ENCODE data around the gene LCE6A.

Gene LCE6A, protein sequence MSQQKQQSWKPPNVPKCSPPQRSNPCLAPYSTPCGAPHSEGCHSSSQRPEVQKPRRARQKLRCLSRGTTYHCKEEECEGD

GRCh38 chr1:152842556-152842955 lies at the start of gene LCE6A:
LCE6A (plus strand) TSS chr1:152842856; CDS start chr1:152843521, 665 bp downstream.
- no CpG with 5 or more reads among the region's 3 CpGs for WGBS (ENCODE audit: insufficient coverage, insufficient read length)
- no peaks in the 10 kb centered on the region for H3K4me1 ChIP-seq (ENCODE audit: control insufficient read depth, insufficient read depth, low read length)
- no peaks in the 10 kb centered on the region for H3K36me3 ChIP-seq (ENCODE audit: control insufficient read depth, insufficient read depth, low read length)
- no peak within 1 kb of the TSS for H3K4me3 ChIP-seq (ENCODE audit: low read length)
- no peak within 1 kb of the TSS for H3K27ac ChIP-seq (ENCODE audit: low read length)
- DNase-seq (ENCODE audit: low read depth, low spot score), result no peak
- H3K9me3 ChIP-seq (ENCODE audit: control insufficient read depth, insufficient read depth, low read length), result peaks cover 9% of the 10 kb centered on the region
- H3K27me3 ChIP-seq (ENCODE audit: control insufficient read depth, insufficient read depth, low read length), result no peaks in the 10 kb centered on the region

GRCh38 chr1:152795686-152796085 lies 47.0 kb upstream of the LCE6A start:
- Histone ChIP-seq H3K4me1 (ENCODE audit: control insufficient read depth, insufficient read depth, low read length) (no peaks in the 10 kb centered on the region), H3K27me3 (ENCODE audit: control insufficient read depth, insufficient read depth, low read length) (no peaks in the 10 kb centered on the region), H3K27ac (ENCODE audit: low read length) (no peak overlapping the region), H3K9me3 (ENCODE audit: control insufficient read depth, insufficient read depth, low read length) (peaks cover 5% of the 10 kb centered on the region), H3K36me3 (ENCODE audit: control insufficient read depth, insufficient read depth, low read length) (no peaks in the 10 kb centered on the region), H3K4me3 (ENCODE audit: low read length) (no peak overlapping the region)
- no peak for DNase-seq (ENCODE audit: low read depth, low spot score)
- no CpG with 5 or more reads among the region's 4 CpGs for WGBS (ENCODE audit: insufficient coverage, insufficient read length)

DNA sequence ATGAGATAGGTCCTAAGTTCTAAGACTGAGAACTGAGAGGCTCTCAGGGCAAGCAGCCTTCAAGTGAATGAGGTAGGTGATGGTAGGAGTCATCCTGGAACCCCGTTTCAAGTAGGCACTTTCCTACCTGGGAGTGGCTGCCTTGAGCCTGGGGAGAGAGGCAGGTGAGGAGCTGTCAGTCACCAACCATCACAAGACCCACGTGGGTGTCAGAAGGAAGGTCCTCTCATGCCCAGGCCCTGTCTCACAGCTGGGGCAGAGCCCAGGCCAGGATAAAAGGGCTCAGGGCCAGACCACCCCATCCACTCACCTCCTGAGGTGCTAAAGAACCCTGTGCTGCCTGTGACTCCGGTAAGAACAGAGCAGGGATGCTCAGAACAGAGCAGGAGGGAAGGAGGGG lies 46.2 kb upstream of the LCE6A start, which contains the start of gene LCE1D:
Gene LCE1D, plus strand, starts transcription at position 301 of the 400 bp plus-strand sequence. CDS start 1,074 bp downstream, outside the sequence.
- peaks cover 7% of the 10 kb centered on the region for H3K9me3 ChIP-seq (ENCODE audit: control insufficient read depth, insufficient read depth, low read length)
- H3K4me3 ChIP-seq (ENCODE audit: low read length), result no peak within 1 kb of the TSS
- no CpG with 5 or more reads among the region's 3 CpGs for WGBS (ENCODE audit: insufficient coverage, insufficient read length)
- H3K27ac ChIP-seq (ENCODE audit: low read length), result no peak within 1 kb of the TSS
- no peaks in the 10 kb centered on the region for H3K27me3 ChIP-seq (ENCODE audit: control insufficient read depth, insufficient read depth, low read length)
- no peaks in the 10 kb centered on the region for H3K36me3 ChIP-seq (ENCODE audit: control insufficient read depth, insufficient read depth, low read length)
- DNase-seq (ENCODE audit: low read depth, low spot score), result no peak
- no peaks in the 10 kb centered on the region for H3K4me1 ChIP-seq (ENCODE audit: control insufficient read depth, insufficient read depth, low read length)

DNA sequence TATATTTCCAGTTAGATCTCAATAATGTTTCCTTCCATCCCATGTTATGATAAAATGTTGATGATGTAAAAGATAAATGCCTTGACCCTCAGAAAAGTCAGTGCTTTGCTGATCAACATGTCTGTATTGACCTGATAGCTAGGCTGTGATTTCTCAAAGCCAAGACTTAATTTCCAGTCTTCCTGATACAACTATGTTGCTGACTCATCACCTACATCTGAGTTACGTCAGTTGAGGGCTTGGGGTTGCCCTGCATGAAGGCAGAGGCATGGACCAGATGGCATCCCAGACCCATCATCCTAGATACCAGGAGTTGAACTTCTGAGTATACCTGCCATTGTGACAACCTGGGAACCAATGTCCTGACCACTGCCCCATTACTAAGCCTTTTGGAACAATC lies 41.3 kb upstream of the LCE6A start:
- no peaks in the 10 kb centered on the region for H3K27me3 ChIP-seq (ENCODE audit: control insufficient read depth, insufficient read depth, low read length)
- H3K4me3 ChIP-seq (ENCODE audit: low read length), result no peak overlapping the region
- H3K4me1 ChIP-seq (ENCODE audit: control insufficient read depth, insufficient read depth, low read length), result no peaks in the 10 kb centered on the region
- H3K36me3 ChIP-seq (ENCODE audit: control insufficient read depth, insufficient read depth, low read length), result no peaks in the 10 kb centered on the region
- no peak for DNase-seq (ENCODE audit: low read depth, low spot score)
- no CpG with 5 or more reads among the region's 1 CpG for WGBS (ENCODE audit: insufficient coverage, insufficient read length)
- no peak overlapping the region for H3K27ac ChIP-seq (ENCODE audit: low read length)
- H3K9me3 ChIP-seq (ENCODE audit: control insufficient read depth, insufficient read depth, low read length), result peaks cover 10% of the 10 kb centered on the region

GRCh38 chr1:152806576-152806975 lies 36.1 kb upstream of the LCE6A start, which contains the start of gene LCE1C:
LCE1C (minus strand) TSS chr1:152806651; CDS start chr1:152805478, 1,173 bp downstream.
- Histone ChIP-seq H3K27me3 (ENCODE audit: control insufficient read depth, insufficient read depth, low read length) (no peaks in the 10 kb centered on the region), H3K27ac (ENCODE audit: low read length) (no peak within 1 kb of the TSS), H3K4me3 (ENCODE audit: low read length) (no peak within 1 kb of the TSS), H3K4me1 (ENCODE audit: control insufficient read depth, insufficient read depth, low read length) (no peaks in the 10 kb centered on the region), H3K36me3 (ENCODE audit: control insufficient read depth, insufficient read depth, low read length) (no peaks in the 10 kb centered on the region), H3K9me3 (ENCODE audit: control insufficient read depth, insufficient read depth, low read length) (peaks cover 6% of the 10 kb centered on the region)
- DNase-seq (ENCODE audit: low read depth, low spot score), result no peak
- no CpG with 5 or more reads among the region's 3 CpGs for WGBS (ENCODE audit: insufficient coverage, insufficient read length)

GRCh38 chr1:152811050-152811449 lies 31.6 kb upstream of the LCE6A start:
- no peaks in the 10 kb centered on the region for H3K4me1 ChIP-seq (ENCODE audit: control insufficient read depth, insufficient read depth, low read length)
- WGBS (ENCODE audit: insufficient coverage, insufficient read length), result no CpG with 5 or more reads among the region's 2 CpGs
- H3K4me3 ChIP-seq (ENCODE audit: low read length), result no peak overlapping the region
- DNase-seq (ENCODE audit: low read depth, low spot score), result no peak
- no peaks in the 10 kb centered on the region for H3K36me3 ChIP-seq (ENCODE audit: control insufficient read depth, insufficient read depth, low read length)
- no peaks in the 10 kb centered on the region for H3K27me3 ChIP-seq (ENCODE audit: control insufficient read depth, insufficient read depth, low read length)
- peaks cover 5% of the 10 kb centered on the region for H3K9me3 ChIP-seq (ENCODE audit: control insufficient read depth, insufficient read depth, low read length)
- no peak overlapping the region for H3K27ac ChIP-seq (ENCODE audit: low read length)

- no peaks in the 10 kb centered on the region for H3K36me3 ChIP-seq (ENCODE audit: control insufficient read depth, insufficient read depth, low read length)
- no peak for DNase-seq (ENCODE audit: low read depth, low spot score)
- H3K4me1 ChIP-seq (ENCODE audit: control insufficient read depth, insufficient read depth, low read length), result no peaks in the 10 kb centered on the region
- no peak within 1 kb of the TSS for H3K4me3 ChIP-seq (ENCODE audit: low read length)
- peaks cover 5% of the 10 kb centered on the region for H3K9me3 ChIP-seq (ENCODE audit: control insufficient read depth, insufficient read depth, low read length)
- H3K27me3 ChIP-seq (ENCODE audit: control insufficient read depth, insufficient read depth, low read length), result no peaks in the 10 kb centered on the region
- no CpG with 5 or more reads among the region's 2 CpGs for WGBS (ENCODE audit: insufficient coverage, insufficient read length)
- no peak within 1 kb of the TSS for H3K27ac ChIP-seq (ENCODE audit: low read length)
Measured at GRCh38 chr1:152811671-152812070, 31.0 kb upstream of the LCE6A start, which contains the start of gene LCE1B. LCE1B (plus strand) TSS chr1:152811971; CDS start chr1:152812447, 476 bp downstream.

DNA sequence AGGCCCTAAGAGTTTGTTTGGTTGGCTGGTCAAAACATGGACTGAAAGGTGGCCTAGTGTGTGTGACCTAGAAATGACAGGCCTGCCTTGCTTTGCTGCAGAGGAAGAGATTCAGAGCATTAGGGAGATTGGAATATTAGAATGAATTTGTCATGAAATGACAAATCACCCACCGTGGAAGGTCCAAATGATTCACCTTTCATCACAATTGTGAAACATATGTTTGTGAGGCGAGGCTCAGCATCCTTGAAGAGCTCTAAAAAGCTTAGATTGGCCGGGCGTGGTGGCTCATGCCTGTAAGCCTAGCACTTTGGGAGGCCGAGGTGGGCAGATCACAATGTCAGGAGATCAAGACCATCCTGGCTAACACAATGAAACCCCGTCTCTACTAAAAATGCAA lies 25.3 kb upstream of the LCE6A start:
- Histone ChIP-seq H3K27me3 (ENCODE audit: control insufficient read depth, insufficient read depth, low read length) (no peaks in the 10 kb centered on the region), H3K27ac (ENCODE audit: low read length) (no peak overlapping the region), H3K9me3 (ENCODE audit: control insufficient read depth, insufficient read depth, low read length) (peaks cover 13% of the 10 kb centered on the region), H3K4me3 (ENCODE audit: low read length) (no peak overlapping the region), H3K4me1 (ENCODE audit: control insufficient read depth, insufficient read depth, low read length) (no peaks in the 10 kb centered on the region), H3K36me3 (ENCODE audit: control insufficient read depth, insufficient read depth, low read length) (no peaks in the 10 kb centered on the region)
- WGBS (ENCODE audit: insufficient coverage, insufficient read length), result no CpG with 5 or more reads among the region's 6 CpGs
- no peak for DNase-seq (ENCODE audit: low read depth, low spot score)

DNA sequence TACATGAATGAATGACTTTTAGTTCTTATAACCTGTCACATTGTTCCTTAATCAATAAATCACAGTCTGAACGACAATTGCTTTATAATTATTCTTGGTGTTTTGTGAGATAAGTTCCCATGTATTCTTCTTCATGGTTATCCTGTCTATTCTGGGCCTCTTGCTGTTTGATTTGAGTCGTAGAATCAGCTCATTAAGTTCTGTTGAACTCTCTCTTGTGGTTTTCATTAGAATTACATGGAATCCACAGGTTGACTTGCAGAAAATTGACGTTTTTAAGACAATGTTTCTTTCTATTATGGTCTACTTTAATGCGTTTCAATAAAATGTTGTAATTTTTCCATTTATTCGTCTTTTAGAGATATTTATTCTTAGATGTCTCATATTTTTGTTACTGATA lies 19.4 kb upstream of the LCE6A start:
- Histone ChIP-seq H3K4me1 (ENCODE audit: control insufficient read depth, insufficient read depth, low read length) (no peaks in the 10 kb centered on the region), H3K27me3 (ENCODE audit: control insufficient read depth, insufficient read depth, low read length) (no peaks in the 10 kb centered on the region), H3K4me3 (ENCODE audit: low read length) (no peak overlapping the region), H3K9me3 (ENCODE audit: control insufficient read depth, insufficient read depth, low read length) (peaks cover 12% of the 10 kb centered on the region), H3K36me3 (ENCODE audit: control insufficient read depth, insufficient read depth, low read length) (no peaks in the 10 kb centered on the region), H3K27ac (ENCODE audit: low read length) (no peak overlapping the region)
- no CpG with 5 or more reads among the region's 5 CpGs for WGBS (ENCODE audit: insufficient coverage, insufficient read length)
- DNase-seq (ENCODE audit: low read depth, low spot score), result no peak

GRCh38 chr1:152824964-152825363 lies 17.7 kb upstream of the LCE6A start:
- H3K36me3 ChIP-seq (ENCODE audit: control insufficient read depth, insufficient read depth, low read length), result no peaks in the 10 kb centered on the region
- no peak overlapping the region for H3K4me3 ChIP-seq (ENCODE audit: low read length)
- H3K27ac ChIP-seq (ENCODE audit: low read length), result no peak overlapping the region
- peaks cover 7% of the 10 kb centered on the region for H3K9me3 ChIP-seq (ENCODE audit: control insufficient read depth, insufficient read depth, low read length)
- DNase-seq (ENCODE audit: low read depth, low spot score), result no peak
- H3K27me3 ChIP-seq (ENCODE audit: control insufficient read depth, insufficient read depth, low read length), result no peaks in the 10 kb centered on the region
- H3K4me1 ChIP-seq (ENCODE audit: control insufficient read depth, insufficient read depth, low read length), result no peaks in the 10 kb centered on the region

DNA sequence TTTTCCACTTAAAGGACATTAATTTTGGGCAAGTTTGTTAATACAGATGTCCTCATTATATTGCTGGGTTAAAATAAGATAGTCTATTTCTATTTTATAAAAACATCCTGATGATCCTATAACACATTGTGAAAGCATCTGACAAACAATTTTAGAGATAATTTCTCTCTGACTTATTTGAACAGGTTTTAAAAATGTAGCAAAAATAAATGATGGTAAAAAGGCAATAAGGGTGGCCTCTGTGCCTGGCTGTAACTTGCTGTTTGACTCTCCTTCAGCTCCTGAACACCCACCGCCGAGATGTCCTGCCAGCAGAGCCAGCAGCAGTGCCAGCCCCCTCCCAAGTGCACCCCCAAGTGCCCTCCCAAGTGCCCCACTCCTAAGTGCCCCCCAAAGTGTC lies 15.5 kb upstream of the LCE6A start, which contains the start of gene LCE1A:
Gene LCE1A, plus strand, starts transcription at position 301 of the 400 bp plus-strand sequence. Its CDS starts 0 bp downstream, at position 301.
- Histone ChIP-seq H3K27me3 (ENCODE audit: control insufficient read depth, insufficient read depth, low read length) (no peaks in the 10 kb centered on the region), H3K4me1 (ENCODE audit: control insufficient read depth, insufficient read depth, low read length) (no peaks in the 10 kb centered on the region), H3K27ac (ENCODE audit: low read length) (no peak within 1 kb of the TSS), H3K9me3 (ENCODE audit: control insufficient read depth, insufficient read depth, low read length) (peaks cover 5% of the 10 kb centered on the region), H3K4me3 (ENCODE audit: low read length) (no peak within 1 kb of the TSS), H3K36me3 (ENCODE audit: control insufficient read depth, insufficient read depth, low read length) (no peaks in the 10 kb centered on the region)
- WGBS (ENCODE audit: insufficient coverage, insufficient read length), result no CpG with 5 or more reads among the region's 2 CpGs
- DNase-seq (ENCODE audit: low read depth, low spot score), result no peak

Measured in iPS DF 6.9 (cell line).